GM19193 (cell line): Measurements from ENCODE around the gene CYP4F8.

Experiments used
- POLR2A ChIP-seq: IDR thresholded peaks from 4 replicates; pipeline ENCODE4 v1.6.1; 2011; ENCODE audit not compliant: insufficient read depth, insufficient read length; ENCODE audit errors: extremely low read depth

Gene CYP4F8

GRCh38 chr19:15636026-15636425 lies 21.0 kb downstream of the CYP4F8 start:
- TF ChIP-seq POLR2A = no peak

- no peak for TF ChIP-seq POLR2A
These were observed 24.6 kb downstream of the CYP4F8 start for GRCh38 chr19:15639596-15639995.

GRCh38 chr19:15640294-15640903 lies 25.4 kb downstream of the CYP4F8 start, which contains the start of gene CYP4F3:
TSS of gene CYP4F3 (plus strand) at chr19:15640897. CDS start at chr19:15641416, 519 bp downstream.
- no peak for TF ChIP-seq POLR2A

- no peak for TF ChIP-seq POLR2A
These were observed 26.0 kb downstream of the CYP4F8 start for GRCh38 chr19:15640904-15641597.

GRCh38 chr19:15641901-15642491 lies 27.0 kb downstream of the CYP4F8 start:
- no peak for TF ChIP-seq POLR2A

- TF ChIP-seq POLR2A = no peak
These were observed 27.8 kb downstream of the CYP4F8 start for GRCh38 chr19:15642807-15643206.

GRCh38 chr19:15643387-15643786 lies 28.4 kb downstream of the CYP4F8 start:
- no peak for TF ChIP-seq POLR2A

GRCh38 chr19:15644066-15644741 lies 29.2 kb downstream of the CYP4F8 start:
- TF ChIP-seq POLR2A = no peak

GRCh38 chr19:15644816-15645215 lies 29.8 kb downstream of the CYP4F8 start:
- no peak for TF ChIP-seq POLR2A

- no peak for TF ChIP-seq POLR2A
These were observed 34.5 kb downstream of the CYP4F8 start for GRCh38 chr19:15649526-15649925.

- no peak for TF ChIP-seq POLR2A
These were observed 36.8 kb downstream of the CYP4F8 start for GRCh38 chr19:15651791-15652190.

- no peak for TF ChIP-seq POLR2A
These were observed 37.7 kb downstream of the CYP4F8 start for GRCh38 chr19:15652559-15653278.

- no peak for TF ChIP-seq POLR2A
These were observed 41.4 kb downstream of the CYP4F8 start for GRCh38 chr19:15656467-15656866.

- TF ChIP-seq POLR2A = no peak
These were observed 48.2 kb downstream of the CYP4F8 start for GRCh38 chr19:15663247-15663646.

GRCh38 chr19:15666186-15666585 lies 51.2 kb downstream of the CYP4F8 start:
- no peak for TF ChIP-seq POLR2A
